Neural cell (in vitro differentiated cells): Measurements from ENCODE around the gene LARGE1. TPM values are rescaled to one million over a fixed set of nuclear protein-coding genes. Genes with fewer than 3 reads are reported as not detected.
"Not testable (repeated sequence)": the region's sequence is repeated elsewhere in the genome, so short reads cannot be mapped to it uniquely, and the experiment has no call there.

Source experiments
- H2AFZ ChIP-seq: fragments of 200-600, 300-800 bp; sonication (generic), shearing (Covaris generic); 2 replicates; pipeline ENCODE4 v1.6.0; 2014; ENCODE audit warnings: low read depth, mild to moderate bottlenecking, antibody characterized with exemption, low read length, moderate library complexity
- H3F3A ChIP-seq: fragments of 200-600 bp; shearing (Covaris generic); 2 replicates; pipeline ENCODE4 v1.6.1; 2016; ENCODE audit warnings: mild to moderate bottlenecking, moderate library complexity, mixed read lengths, antibody characterized with exemption, low read length; ENCODE audit not compliant: insufficient read depth, poor library complexity, severe bottlenecking
- H3K27ac ChIP-seq: fragments of 200-600, 300-800 bp; sonication (generic), shearing (Covaris generic); 2 replicates; pipeline ENCODE4 v1.5.1; 2014; ENCODE audit warnings: mild to moderate bottlenecking, low read length, moderate library complexity
- H3K27me3 ChIP-seq: fragments of 300-800, 200-600 bp; sonication (generic), shearing (Covaris generic); 2 replicates; pipeline ENCODE4 v1.6.0; 2014; ENCODE audit warnings: mild to moderate bottlenecking, low read depth, low read length, moderate library complexity; ENCODE audit not compliant: insufficient read depth
- H3K36me3 ChIP-seq: fragments of 300-800, 200-600 bp; sonication (generic), shearing (Covaris generic); 2 replicates; pipeline ENCODE4 v1.5.1; 2014; ENCODE audit warnings: mild to moderate bottlenecking, antibody characterized with exemption, low read length, moderate library complexity; ENCODE audit not compliant: insufficient read depth
- H3K4me2 ChIP-seq: fragments of 300-800, 200-600 bp; sonication (generic), shearing (Covaris generic); 2 replicates; pipeline ENCODE4 v1.6.0; 2014; ENCODE audit warnings: mild to moderate bottlenecking, low read length
- H3K4me3 ChIP-seq: fragments of 300-800, 200-600 bp; sonication (generic), shearing (Covaris generic); 2 replicates; pipeline ENCODE4 v1.5.1; 2014; ENCODE audit warnings: mild to moderate bottlenecking, low read length, moderate library complexity
- H3K79me2 ChIP-seq: fragments of 200-600 bp; shearing (Covaris generic); replicated peaks from 2 replicates; pipeline ENCODE4 v1.6.0; 2014; ENCODE audit warnings: mild to moderate bottlenecking, low read length, moderate library complexity; ENCODE audit not compliant: insufficient read depth
- H3K9ac ChIP-seq: fragments of 300-800, 200-600 bp; sonication (generic), shearing (Covaris generic); 2 replicates; pipeline ENCODE4 v1.6.1; 2016; ENCODE audit warnings: mild to moderate bottlenecking, low read length, mixed read lengths
- H3K9me2 ChIP-seq: fragments of 200-600 bp; shearing (Covaris generic); 2 replicates; pipeline ENCODE4 v1.6.1; 2016; ENCODE audit warnings: mild to moderate bottlenecking, low read length, mixed read lengths; ENCODE audit not compliant: insufficient read depth
- H3K9me3 ChIP-seq: fragments of 200-600, 300-800 bp; sonication (generic), shearing (Covaris generic); 2 replicates; pipeline ENCODE4 v1.6.1; 2016; ENCODE audit warnings: mild to moderate bottlenecking, mixed run types, low read length, moderate library complexity, mixed read lengths
- H4K20me1 ChIP-seq: fragments of 200-600 bp; shearing (Covaris generic); 2 replicates; pipeline ENCODE4 v1.6.1; 2016; ENCODE audit warnings: mild to moderate bottlenecking, mixed run types; ENCODE audit not compliant: insufficient read depth
- EP300 ChIP-seq: fragments of 450-650 bp; conservative IDR thresholded peaks from 2 replicates; pipeline ENCODE4 v1.6.1; 2014; ENCODE audit warnings: antibody characterized with exemption, mild to moderate bottlenecking, moderate library complexity; ENCODE audit not compliant: poor library complexity, severe bottlenecking
- EZH2 ChIP-seq: fragments of 200-600, 300-800 bp; shearing (Covaris generic), sonication (generic); IDR thresholded peaks from 2 replicates; pipeline ENCODE4 v1.6.1; 2014; ENCODE audit warnings: antibody characterized with exemption, low read length, borderline replicate concordance, mild to moderate bottlenecking; ENCODE audit not compliant: insufficient read depth, poor library complexity, severe bottlenecking
- MXI1 ChIP-seq: fragments of 450-650 bp; conservative IDR thresholded peaks from 2 replicates; pipeline ENCODE4 v1.6.1; 2014; ENCODE audit warnings: antibody characterized with exemption, mild to moderate bottlenecking; ENCODE audit not compliant: poor library complexity, severe bottlenecking
- POLR2AphosphoS5 ChIP-seq: IDR thresholded peaks from 2 replicates; pipeline ENCODE4 v1.6.1; 2012
- RAD21 ChIP-seq: fragments of 450-650 bp; conservative IDR thresholded peaks from 2 replicates; pipeline ENCODE4 v1.6.1; 2014; ENCODE audit warnings: antibody characterized with exemption, mild to moderate bottlenecking, moderate library complexity
- SMC3 ChIP-seq: fragments of 450-650 bp; conservative IDR thresholded peaks from 2 replicates; pipeline ENCODE4 v1.6.1; 2014; ENCODE audit warnings: antibody characterized with exemption, mild to moderate bottlenecking, moderate library complexity; ENCODE audit not compliant: poor library complexity
- TAF1 ChIP-seq: IDR thresholded peaks from 2 replicates; pipeline ENCODE4 v1.6.1; 2012; ENCODE audit warnings: low read depth
- polyA plus RNA-seq: library from polyadenylated mRNA; depleted of rRNA; stranded (reverse); fragments of >200 nt; gene quantifications from 2 replicates; pipeline ENCODE4 v1.2.3, GENCODE V29; 2014
- TF ChIP-seq, protein P1 (sequence below): fragments of 450-650 bp; IDR thresholded peaks from 2 replicates; pipeline ENCODE4 v1.5.1; 2014; ENCODE audit warnings: antibody characterized with exemption, mild to moderate bottlenecking, moderate library complexity; ENCODE audit not compliant: poor library complexity, severe bottlenecking
- TF ChIP-seq, protein P2 (sequence below): IDR thresholded peaks from 2 replicates; pipeline ENCODE4 v1.6.1; 2012; ENCODE audit warnings: borderline replicate concordance

The LARGE1 gene
- polyA plus RNA-seq, 1 donor from 2014 or later: 27.5 TPM

DNA sequence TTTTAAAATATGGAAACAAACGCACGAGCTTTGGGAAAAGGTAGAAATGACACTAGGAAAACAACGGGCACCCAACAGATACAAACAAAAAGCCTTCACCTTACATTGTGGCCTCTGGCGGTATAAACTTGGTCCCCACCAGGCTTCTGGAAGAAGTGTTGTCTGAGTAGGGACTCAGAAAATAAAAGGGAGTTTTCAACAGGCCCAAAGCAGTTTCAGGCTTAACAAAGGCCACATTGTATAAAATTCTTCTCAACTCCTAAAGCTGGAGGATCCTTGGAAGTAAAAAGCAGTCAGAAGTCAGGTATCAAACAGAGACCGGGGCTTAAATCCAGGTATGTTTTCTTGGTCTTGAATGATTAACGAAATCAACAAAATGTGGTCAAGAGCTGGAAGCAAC is 61.0 kb downstream of the LARGE1 start:
- TF ChIP-seq MXI1 (no peak), TAF1 (no peak), SMC3 (no peak), EZH2 (no peak), POLR2AphosphoS5 (no peak), RAD21 (no peak), EP300 (no peak)
- TF ChIP-seq, protein P1, sequence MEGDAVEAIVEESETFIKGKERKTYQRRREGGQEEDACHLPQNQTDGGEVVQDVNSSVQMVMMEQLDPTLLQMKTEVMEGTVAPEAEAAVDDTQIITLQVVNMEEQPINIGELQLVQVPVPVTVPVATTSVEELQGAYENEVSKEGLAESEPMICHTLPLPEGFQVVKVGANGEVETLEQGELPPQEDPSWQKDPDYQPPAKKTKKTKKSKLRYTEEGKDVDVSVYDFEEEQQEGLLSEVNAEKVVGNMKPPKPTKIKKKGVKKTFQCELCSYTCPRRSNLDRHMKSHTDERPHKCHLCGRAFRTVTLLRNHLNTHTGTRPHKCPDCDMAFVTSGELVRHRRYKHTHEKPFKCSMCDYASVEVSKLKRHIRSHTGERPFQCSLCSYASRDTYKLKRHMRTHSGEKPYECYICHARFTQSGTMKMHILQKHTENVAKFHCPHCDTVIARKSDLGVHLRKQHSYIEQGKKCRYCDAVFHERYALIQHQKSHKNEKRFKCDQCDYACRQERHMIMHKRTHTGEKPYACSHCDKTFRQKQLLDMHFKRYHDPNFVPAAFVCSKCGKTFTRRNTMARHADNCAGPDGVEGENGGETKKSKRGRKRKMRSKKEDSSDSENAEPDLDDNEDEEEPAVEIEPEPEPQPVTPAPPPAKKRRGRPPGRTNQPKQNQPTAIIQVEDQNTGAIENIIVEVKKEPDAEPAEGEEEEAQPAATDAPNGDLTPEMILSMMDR: no peak
- TF ChIP-seq, protein P2, sequence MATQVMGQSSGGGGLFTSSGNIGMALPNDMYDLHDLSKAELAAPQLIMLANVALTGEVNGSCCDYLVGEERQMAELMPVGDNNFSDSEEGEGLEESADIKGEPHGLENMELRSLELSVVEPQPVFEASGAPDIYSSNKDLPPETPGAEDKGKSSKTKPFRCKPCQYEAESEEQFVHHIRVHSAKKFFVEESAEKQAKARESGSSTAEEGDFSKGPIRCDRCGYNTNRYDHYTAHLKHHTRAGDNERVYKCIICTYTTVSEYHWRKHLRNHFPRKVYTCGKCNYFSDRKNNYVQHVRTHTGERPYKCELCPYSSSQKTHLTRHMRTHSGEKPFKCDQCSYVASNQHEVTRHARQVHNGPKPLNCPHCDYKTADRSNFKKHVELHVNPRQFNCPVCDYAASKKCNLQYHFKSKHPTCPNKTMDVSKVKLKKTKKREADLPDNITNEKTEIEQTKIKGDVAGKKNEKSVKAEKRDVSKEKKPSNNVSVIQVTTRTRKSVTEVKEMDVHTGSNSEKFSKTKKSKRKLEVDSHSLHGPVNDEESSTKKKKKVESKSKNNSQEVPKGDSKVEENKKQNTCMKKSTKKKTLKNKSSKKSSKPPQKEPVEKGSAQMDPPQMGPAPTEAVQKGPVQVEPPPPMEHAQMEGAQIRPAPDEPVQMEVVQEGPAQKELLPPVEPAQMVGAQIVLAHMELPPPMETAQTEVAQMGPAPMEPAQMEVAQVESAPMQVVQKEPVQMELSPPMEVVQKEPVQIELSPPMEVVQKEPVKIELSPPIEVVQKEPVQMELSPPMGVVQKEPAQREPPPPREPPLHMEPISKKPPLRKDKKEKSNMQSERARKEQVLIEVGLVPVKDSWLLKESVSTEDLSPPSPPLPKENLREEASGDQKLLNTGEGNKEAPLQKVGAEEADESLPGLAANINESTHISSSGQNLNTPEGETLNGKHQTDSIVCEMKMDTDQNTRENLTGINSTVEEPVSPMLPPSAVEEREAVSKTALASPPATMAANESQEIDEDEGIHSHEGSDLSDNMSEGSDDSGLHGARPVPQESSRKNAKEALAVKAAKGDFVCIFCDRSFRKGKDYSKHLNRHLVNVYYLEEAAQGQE: no peak
- Histone ChIP-seq H3K4me2 (no peak overlapping the region), H3K27me3 (no peaks in the 10 kb centered on the region), H3K9ac (no peak overlapping the region), H3K27ac (no peak overlapping the region), H3K79me2 (no peaks in the 10 kb centered on the region), H3K9me2 (no peaks in the 10 kb centered on the region), H3F3A (no peaks in the 10 kb centered on the region), H2AFZ (no peak overlapping the region), H3K4me3 (no peak overlapping the region), H3K9me3 (no peaks in the 10 kb centered on the region), H3K36me3 (no peaks in the 10 kb centered on the region), H4K20me1 (no peaks in the 10 kb centered on the region)

DNA sequence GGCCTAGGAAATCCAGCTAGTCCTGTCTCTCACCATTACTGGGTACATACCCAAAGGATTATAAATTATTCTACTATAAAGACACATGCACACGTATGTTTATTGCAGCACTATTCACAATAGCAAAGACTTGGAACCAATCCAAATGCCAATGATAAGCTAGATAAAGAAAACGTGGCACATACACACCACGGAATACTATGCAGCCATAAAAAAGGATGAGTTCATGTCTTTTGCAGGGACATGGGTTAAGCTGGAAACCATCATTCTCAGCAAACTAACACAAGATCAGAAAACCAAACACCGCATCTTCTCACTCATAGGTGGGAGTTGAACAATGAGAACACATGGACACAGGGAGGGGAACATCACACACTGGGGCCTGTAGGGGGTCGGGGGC is 61.6 kb downstream of the LARGE1 start:
- not testable (repeated sequence) for H3K4me3 ChIP-seq, H3K27me3 ChIP-seq, H3F3A ChIP-seq, H3K9me3 ChIP-seq, H3K9me2 ChIP-seq, H3K27ac ChIP-seq, H3K36me3 ChIP-seq, H3K79me2 ChIP-seq, H4K20me1 ChIP-seq, H3K4me2 ChIP-seq, H3K9ac ChIP-seq, H2AFZ ChIP-seq

DNA sequence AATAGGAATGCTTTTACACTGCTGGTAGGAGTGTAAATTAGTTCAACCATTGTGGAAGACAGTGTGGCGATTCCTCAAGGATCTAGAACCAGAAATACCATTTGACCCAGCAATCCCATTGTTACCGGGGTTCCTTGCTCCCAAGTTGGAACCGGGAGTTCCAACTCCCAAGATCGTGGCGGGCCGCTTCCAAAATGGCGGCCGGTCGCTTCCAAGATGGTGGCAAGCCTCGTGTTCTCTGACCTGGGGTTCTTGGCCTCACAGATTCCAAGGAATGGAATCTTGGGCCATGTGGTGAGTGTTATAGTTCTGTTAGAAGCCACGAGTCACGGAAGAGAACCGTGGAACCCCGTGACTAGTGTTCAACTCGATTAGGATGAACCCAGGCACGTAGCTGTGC is 62.5 kb downstream of the LARGE1 start:
- not testable (repeated sequence) for H3K36me3 ChIP-seq, H3K27ac ChIP-seq, H3K9me3 ChIP-seq, H3K4me3 ChIP-seq, H3K9ac ChIP-seq, H3K27me3 ChIP-seq, H4K20me1 ChIP-seq, H3F3A ChIP-seq, H3K79me2 ChIP-seq, H2AFZ ChIP-seq, H3K4me2 ChIP-seq, H3K9me2 ChIP-seq
